ENCODE results near the gene VEGFC.
A peak's percentile ranks its signal among the peaks of the same experiment; 100 is the strongest.

The VEGFC gene

GRCh38 chr4:176792326-176793059, at the start of gene VEGFC:
Gene VEGFC, minus strand, starts transcription at chr4:176792922. Its CDS starts 611 bp downstream, at chr4:176792311.
- Histone ChIP-seq H3K9me3 (ENCODE audit: control insufficient read depth in 1 of 2, low read length in 2 of 2) (no peaks in the 10 kb centered on the region), H3K9ac (ENCODE audit: low read depth in 1 of 2, low read length in 2 of 2) (peak within 1 kb of the TSS in 1 of 2 donors; percentile 10), H3K36me3 (ENCODE audit: control insufficient read depth in 1 of 2, insufficient read depth in 2 of 2, low read length in 2 of 2) (no peaks in the 10 kb centered on the region), H3K27me3 (ENCODE audit: control insufficient read depth in 1 of 2, insufficient read depth in 2 of 2, low read length in 2 of 2) (peaks cover 18 to 28% of the 10 kb centered on the region in 2 donors), H3K4me1 (ENCODE audit: control insufficient read depth in 1 of 2, insufficient read depth in 2 of 2, low read length in 2 of 2) (no peaks in the 10 kb centered on the region), H3K4me3 (ENCODE audit: low read depth in 1 of 2, low read length in 2 of 2) (peak within 1 kb of the TSS; percentile 60 to 67), H3K27ac (ENCODE audit: low read depth, low read length) (no peak within 1 kb of the TSS)

GRCh38 chr4:176841711-176842112, 49.0 kb upstream of the VEGFC start:
- Histone ChIP-seq H3K4me1 (ENCODE audit: control insufficient read depth in 1 of 2, insufficient read depth in 2 of 2, low read length in 2 of 2) (no peaks in the 10 kb centered on the region), H3K27ac (ENCODE audit: low read depth, low read length) (no peak overlapping the region), H3K27me3 (ENCODE audit: control insufficient read depth in 1 of 2, insufficient read depth in 2 of 2, low read length in 2 of 2) (no peaks in the 10 kb centered on the region), H3K4me3 (ENCODE audit: low read depth in 1 of 2, low read length in 2 of 2) (no peak overlapping the region), H3K9me3 (ENCODE audit: control insufficient read depth in 1 of 2, low read length in 2 of 2) (no peaks in the 10 kb centered on the region), H3K36me3 (ENCODE audit: control insufficient read depth in 1 of 2, insufficient read depth in 2 of 2, low read length in 2 of 2) (no peaks in the 10 kb centered on the region), H3K9ac (ENCODE audit: low read depth in 1 of 2, low read length in 2 of 2) (no peak overlapping the region)

- no peak overlapping the region for H3K27ac ChIP-seq (ENCODE audit: low read depth, low read length)
- no peaks in the 10 kb centered on the region for H3K27me3 ChIP-seq (ENCODE audit: control insufficient read depth in 1 of 2, insufficient read depth in 2 of 2, low read length in 2 of 2)
- H3K9me3 ChIP-seq (ENCODE audit: control insufficient read depth in 1 of 2, low read length in 2 of 2): no peaks in the 10 kb centered on the region
- no peaks in the 10 kb centered on the region for H3K36me3 ChIP-seq (ENCODE audit: control insufficient read depth in 1 of 2, insufficient read depth in 2 of 2, low read length in 2 of 2)
- H3K4me1 ChIP-seq (ENCODE audit: control insufficient read depth in 1 of 2, insufficient read depth in 2 of 2, low read length in 2 of 2): no peaks in the 10 kb centered on the region
- H3K9ac ChIP-seq (ENCODE audit: low read depth in 1 of 2, low read length in 2 of 2): no peak overlapping the region
- H3K4me3 ChIP-seq (ENCODE audit: low read depth in 1 of 2, low read length in 2 of 2): no peak overlapping the region
Measured at GRCh38 chr4:176840166-176840565, 47.4 kb upstream of the VEGFC start.

- Histone ChIP-seq H3K27me3 (ENCODE audit: control insufficient read depth in 1 of 2, insufficient read depth in 2 of 2, low read length in 2 of 2) (no peaks in the 10 kb centered on the region), H3K4me3 (ENCODE audit: low read depth in 1 of 2, low read length in 2 of 2) (no peak overlapping the region), H3K9me3 (ENCODE audit: control insufficient read depth in 1 of 2, low read length in 2 of 2) (no peaks in the 10 kb centered on the region), H3K36me3 (ENCODE audit: control insufficient read depth in 1 of 2, insufficient read depth in 2 of 2, low read length in 2 of 2) (no peaks in the 10 kb centered on the region), H3K4me1 (ENCODE audit: control insufficient read depth in 1 of 2, insufficient read depth in 2 of 2, low read length in 2 of 2) (no peaks in the 10 kb centered on the region), H3K27ac (ENCODE audit: low read depth, low read length) (no peak overlapping the region), H3K9ac (ENCODE audit: low read depth in 1 of 2, low read length in 2 of 2) (no peak overlapping the region)
Measured at GRCh38 chr4:176839656-176840055, 46.9 kb upstream of the VEGFC start.

- H3K27me3 ChIP-seq (ENCODE audit: control insufficient read depth in 1 of 2, insufficient read depth in 2 of 2, low read length in 2 of 2): no peaks in the 10 kb centered on the region
- H3K9me3 ChIP-seq (ENCODE audit: control insufficient read depth in 1 of 2, low read length in 2 of 2): no peaks in the 10 kb centered on the region
- H3K36me3 ChIP-seq (ENCODE audit: control insufficient read depth in 1 of 2, insufficient read depth in 2 of 2, low read length in 2 of 2): no peaks in the 10 kb centered on the region
- no peaks in the 10 kb centered on the region for H3K4me1 ChIP-seq (ENCODE audit: control insufficient read depth in 1 of 2, insufficient read depth in 2 of 2, low read length in 2 of 2)
- no peak overlapping the region for H3K9ac ChIP-seq (ENCODE audit: low read depth in 1 of 2, low read length in 2 of 2)
- no peak overlapping the region for H3K27ac ChIP-seq (ENCODE audit: low read depth, low read length)
- no peak overlapping the region for H3K4me3 ChIP-seq (ENCODE audit: low read depth in 1 of 2, low read length in 2 of 2)
Measured at GRCh38 chr4:176838601-176839433, 46.1 kb upstream of the VEGFC start.

GRCh38 chr4:176837169-176837895, 44.6 kb upstream of the VEGFC start:
- Histone ChIP-seq H3K27ac (ENCODE audit: low read depth, low read length) (no peak overlapping the region), H3K4me1 (ENCODE audit: control insufficient read depth in 1 of 2, insufficient read depth in 2 of 2, low read length in 2 of 2) (no peaks in the 10 kb centered on the region), H3K36me3 (ENCODE audit: control insufficient read depth in 1 of 2, insufficient read depth in 2 of 2, low read length in 2 of 2) (no peaks in the 10 kb centered on the region), H3K9ac (ENCODE audit: low read depth in 1 of 2, low read length in 2 of 2) (no peak overlapping the region), H3K9me3 (ENCODE audit: control insufficient read depth in 1 of 2, low read length in 2 of 2) (no peaks in the 10 kb centered on the region), H3K4me3 (ENCODE audit: low read depth in 1 of 2, low read length in 2 of 2) (no peak overlapping the region), H3K27me3 (ENCODE audit: control insufficient read depth in 1 of 2, insufficient read depth in 2 of 2, low read length in 2 of 2) (no peaks in the 10 kb centered on the region)

GRCh38 chr4:176834531-176834930, 41.8 kb upstream of the VEGFC start:
- H3K4me3 ChIP-seq (ENCODE audit: low read depth in 1 of 2, low read length in 2 of 2): no peak overlapping the region
- no peaks in the 10 kb centered on the region for H3K4me1 ChIP-seq (ENCODE audit: control insufficient read depth in 1 of 2, insufficient read depth in 2 of 2, low read length in 2 of 2)
- H3K36me3 ChIP-seq (ENCODE audit: control insufficient read depth in 1 of 2, insufficient read depth in 2 of 2, low read length in 2 of 2): no peaks in the 10 kb centered on the region
- H3K9me3 ChIP-seq (ENCODE audit: control insufficient read depth in 1 of 2, low read length in 2 of 2): no peaks in the 10 kb centered on the region
- H3K9ac ChIP-seq (ENCODE audit: low read depth in 1 of 2, low read length in 2 of 2): no peak overlapping the region
- no peak overlapping the region for H3K27ac ChIP-seq (ENCODE audit: low read depth, low read length)
- no peaks in the 10 kb centered on the region for H3K27me3 ChIP-seq (ENCODE audit: control insufficient read depth in 1 of 2, insufficient read depth in 2 of 2, low read length in 2 of 2)

GRCh38 chr4:176833400-176834175, 40.9 kb upstream of the VEGFC start:
- no peaks in the 10 kb centered on the region for H3K27me3 ChIP-seq (ENCODE audit: control insufficient read depth in 1 of 2, insufficient read depth in 2 of 2, low read length in 2 of 2)
- no peaks in the 10 kb centered on the region for H3K36me3 ChIP-seq (ENCODE audit: control insufficient read depth in 1 of 2, insufficient read depth in 2 of 2, low read length in 2 of 2)
- no peak overlapping the region for H3K4me3 ChIP-seq (ENCODE audit: low read depth in 1 of 2, low read length in 2 of 2)
- no peak overlapping the region for H3K9ac ChIP-seq (ENCODE audit: low read depth in 1 of 2, low read length in 2 of 2)
- no peaks in the 10 kb centered on the region for H3K4me1 ChIP-seq (ENCODE audit: control insufficient read depth in 1 of 2, insufficient read depth in 2 of 2, low read length in 2 of 2)
- no peak overlapping the region for H3K27ac ChIP-seq (ENCODE audit: low read depth, low read length)
- H3K9me3 ChIP-seq (ENCODE audit: control insufficient read depth in 1 of 2, low read length in 2 of 2): no peaks in the 10 kb centered on the region

- H3K27me3 ChIP-seq (ENCODE audit: control insufficient read depth in 1 of 2, insufficient read depth in 2 of 2, low read length in 2 of 2): no peaks in the 10 kb centered on the region
- H3K36me3 ChIP-seq (ENCODE audit: control insufficient read depth in 1 of 2, insufficient read depth in 2 of 2, low read length in 2 of 2): no peaks in the 10 kb centered on the region
- no peak overlapping the region for H3K27ac ChIP-seq (ENCODE audit: low read depth, low read length)
- no peak overlapping the region for H3K9ac ChIP-seq (ENCODE audit: low read depth in 1 of 2, low read length in 2 of 2)
- no peak overlapping the region for H3K4me3 ChIP-seq (ENCODE audit: low read depth in 1 of 2, low read length in 2 of 2)
- no peaks in the 10 kb centered on the region for H3K4me1 ChIP-seq (ENCODE audit: control insufficient read depth in 1 of 2, insufficient read depth in 2 of 2, low read length in 2 of 2)
- H3K9me3 ChIP-seq (ENCODE audit: control insufficient read depth in 1 of 2, low read length in 2 of 2): no peaks in the 10 kb centered on the region
Measured at GRCh38 chr4:176830971-176831370, 38.2 kb upstream of the VEGFC start.
